ENCODE measurements around the gene DEUP1.

Gene DEUP1

GRCh38 chr11:93330446-93330984 is at the start of gene DEUP1:
Gene DEUP1, plus strand, starts transcription at chr11:93330742. Its CDS starts 1,518 bp downstream, at chr11:93332260.
- Mint-ChIP-seq H3K27me3 (ENCODE audit: low read depth) (peaks cover 23% of the 10 kb centered on the region), H3K4me1 (peaks cover 5% of the 10 kb centered on the region), H3K36me3 (ENCODE audit: low read depth) (no peaks in the 10 kb centered on the region), H3K27ac (peak within 1 kb of the TSS in 2 of 3 experiments; percentile 24 to 48), H3K4me3 (peak within 1 kb of the TSS; percentile 87 to 91 (median 90)), H3K9me3 (no peaks in the 10 kb centered on the region)
- TF ChIP-seq, protein P1, sequence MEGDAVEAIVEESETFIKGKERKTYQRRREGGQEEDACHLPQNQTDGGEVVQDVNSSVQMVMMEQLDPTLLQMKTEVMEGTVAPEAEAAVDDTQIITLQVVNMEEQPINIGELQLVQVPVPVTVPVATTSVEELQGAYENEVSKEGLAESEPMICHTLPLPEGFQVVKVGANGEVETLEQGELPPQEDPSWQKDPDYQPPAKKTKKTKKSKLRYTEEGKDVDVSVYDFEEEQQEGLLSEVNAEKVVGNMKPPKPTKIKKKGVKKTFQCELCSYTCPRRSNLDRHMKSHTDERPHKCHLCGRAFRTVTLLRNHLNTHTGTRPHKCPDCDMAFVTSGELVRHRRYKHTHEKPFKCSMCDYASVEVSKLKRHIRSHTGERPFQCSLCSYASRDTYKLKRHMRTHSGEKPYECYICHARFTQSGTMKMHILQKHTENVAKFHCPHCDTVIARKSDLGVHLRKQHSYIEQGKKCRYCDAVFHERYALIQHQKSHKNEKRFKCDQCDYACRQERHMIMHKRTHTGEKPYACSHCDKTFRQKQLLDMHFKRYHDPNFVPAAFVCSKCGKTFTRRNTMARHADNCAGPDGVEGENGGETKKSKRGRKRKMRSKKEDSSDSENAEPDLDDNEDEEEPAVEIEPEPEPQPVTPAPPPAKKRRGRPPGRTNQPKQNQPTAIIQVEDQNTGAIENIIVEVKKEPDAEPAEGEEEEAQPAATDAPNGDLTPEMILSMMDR (IDR thresholded peaks at IDR 0.05; ENCODE audit: unreplicated experiment in 3 of 3), result no peak

- no peaks in the 10 kb centered on the region for H3K36me3 Mint-ChIP-seq (ENCODE audit: low read depth)
- TF ChIP-seq, protein P1 (IDR thresholded peaks at IDR 0.05; ENCODE audit: unreplicated experiment in 3 of 3), result no peak
- H3K27me3 Mint-ChIP-seq (ENCODE audit: low read depth), result no peaks in the 10 kb centered on the region
- no peak overlapping the region for H3K27ac Mint-ChIP-seq
- no peak overlapping the region for H3K4me3 Mint-ChIP-seq
- H3K9me3 Mint-ChIP-seq, result no peaks in the 10 kb centered on the region
- H3K4me1 Mint-ChIP-seq, result no peaks in the 10 kb centered on the region
Observed at GRCh38 chr11:93285430-93285829, 45.1 kb upstream of the DEUP1 start.

DNA sequence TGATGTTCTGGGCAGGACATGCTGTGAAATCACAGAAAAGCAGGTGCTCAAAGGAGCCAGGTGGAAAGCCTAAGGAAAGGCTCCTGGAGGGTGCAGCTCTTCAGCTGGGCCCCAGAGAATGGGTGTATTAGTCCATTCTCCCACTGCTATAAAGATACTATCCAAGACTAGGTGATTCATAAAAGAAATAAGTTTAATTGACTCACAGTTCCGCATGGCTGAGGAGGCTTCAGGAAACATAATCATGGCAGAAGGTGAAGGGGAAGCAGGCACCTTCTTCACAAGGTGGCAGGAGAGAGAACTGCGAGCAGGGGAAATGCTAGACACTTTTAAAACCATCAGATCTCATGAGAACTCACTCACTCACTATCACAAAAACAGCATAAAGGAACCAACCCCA is 43.1 kb upstream of the DEUP1 start:
- TF ChIP-seq, protein P1 (IDR thresholded peaks at IDR 0.05; ENCODE audit: unreplicated experiment in 3 of 3), result no peak
- H3K27ac Mint-ChIP-seq, result no peak overlapping the region
- no peaks in the 10 kb centered on the region for H3K4me1 Mint-ChIP-seq
- H3K9me3 Mint-ChIP-seq, result no peaks in the 10 kb centered on the region
- peaks cover 4% of the 10 kb centered on the region for H3K27me3 Mint-ChIP-seq (ENCODE audit: low read depth)
- H3K4me3 Mint-ChIP-seq, result no peak overlapping the region
- no peaks in the 10 kb centered on the region for H3K36me3 Mint-ChIP-seq (ENCODE audit: low read depth)

DNA sequence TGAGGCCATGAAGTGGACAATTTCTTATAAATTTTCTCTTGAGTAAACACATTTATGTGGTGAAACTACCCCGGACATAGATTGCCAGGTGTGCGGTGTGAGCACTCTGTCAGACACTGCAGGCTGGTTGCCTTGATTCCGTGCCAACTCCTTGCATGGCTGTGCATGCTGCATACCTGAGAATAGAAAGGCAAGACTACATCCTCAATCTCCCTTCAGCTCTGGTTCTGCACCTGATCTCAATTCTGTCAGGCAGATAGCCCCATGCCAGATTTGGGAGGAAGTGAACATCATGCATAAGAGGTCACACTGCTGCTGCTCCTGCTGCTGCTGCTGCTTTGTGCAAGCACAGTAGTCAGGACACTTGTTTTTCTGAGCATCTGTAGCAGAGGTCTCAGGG is 42.5 kb upstream of the DEUP1 start:
- H3K36me3 Mint-ChIP-seq (ENCODE audit: low read depth), result no peaks in the 10 kb centered on the region
- no peak overlapping the region for H3K27ac Mint-ChIP-seq
- no peak overlapping the region for H3K4me3 Mint-ChIP-seq
- no peaks in the 10 kb centered on the region for H3K4me1 Mint-ChIP-seq
- H3K9me3 Mint-ChIP-seq, result no peaks in the 10 kb centered on the region
- H3K27me3 Mint-ChIP-seq (ENCODE audit: low read depth), result peaks cover 4% of the 10 kb centered on the region
- TF ChIP-seq, protein P1 (IDR thresholded peaks at IDR 0.05; ENCODE audit: unreplicated experiment in 3 of 3), result no peak

- Mint-ChIP-seq H3K27me3 (ENCODE audit: low read depth) (peaks cover 4% of the 10 kb centered on the region), H3K4me3 (no peak overlapping the region)
Observed at GRCh38 chr11:93288767-93289166, 41.8 kb upstream of the DEUP1 start.

More at GRCh38 chr11:93288767-93289166, 41.8 kb upstream of the DEUP1 start:
- Mint-ChIP-seq H3K27ac (no peak overlapping the region), H3K4me1 (no peaks in the 10 kb centered on the region), H3K9me3 (no peaks in the 10 kb centered on the region), H3K36me3 (ENCODE audit: low read depth) (no peaks in the 10 kb centered on the region)
- TF ChIP-seq, protein P1 (IDR thresholded peaks at IDR 0.05; ENCODE audit: unreplicated experiment in 3 of 3), result no peak
